Measurements from ENCODE around the gene CAMK2N1.

Gene CAMK2N1

GRCh38 chr1:20479840-20480239 is 6.2 kb downstream of the CAMK2N1 start:
- no peak for DNase-seq (ENCODE audit: low read depth in 2 of 2)

- no peak for DNase-seq (ENCODE audit: low read depth in 2 of 2)
Measured at GRCh38 chr1:20478057-20478635, 7.9 kb downstream of the CAMK2N1 start.

DNA sequence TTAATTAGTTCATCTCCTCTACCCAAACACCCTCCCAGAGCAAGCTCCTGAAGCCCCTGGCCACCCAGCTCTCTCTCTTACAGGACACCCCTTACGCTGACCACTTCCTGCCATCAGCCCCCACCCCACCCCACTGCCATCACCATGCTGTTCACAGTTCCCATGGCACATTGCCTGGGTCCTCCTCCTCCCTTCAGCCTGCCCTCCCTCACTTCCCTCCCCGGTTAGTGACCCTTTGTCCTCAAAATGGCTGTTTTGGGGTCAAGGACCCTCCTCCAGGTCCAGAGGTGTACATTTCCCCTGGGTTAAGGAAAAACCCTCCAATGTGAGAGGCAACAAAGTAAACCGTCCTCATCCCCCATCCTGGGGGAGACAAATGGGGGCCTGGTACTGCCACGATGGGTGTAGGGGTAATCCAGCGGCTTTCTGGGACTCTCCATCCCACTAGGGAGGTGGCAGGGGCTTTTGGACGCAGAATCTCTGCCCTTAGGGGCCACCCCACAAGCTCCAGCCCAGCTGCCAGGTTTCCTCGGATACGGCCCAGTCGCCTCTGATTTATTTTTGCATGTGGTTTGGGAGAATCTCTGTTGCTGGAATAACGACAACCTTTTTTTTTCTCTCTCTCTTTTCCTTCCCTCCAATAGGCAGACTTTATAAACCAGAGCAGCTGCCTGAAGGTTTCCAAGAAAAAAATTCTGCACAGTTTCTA is 8.5 kb downstream of the CAMK2N1 start:
- no peak for DNase-seq (ENCODE audit: low read depth in 2 of 2)

DNA sequence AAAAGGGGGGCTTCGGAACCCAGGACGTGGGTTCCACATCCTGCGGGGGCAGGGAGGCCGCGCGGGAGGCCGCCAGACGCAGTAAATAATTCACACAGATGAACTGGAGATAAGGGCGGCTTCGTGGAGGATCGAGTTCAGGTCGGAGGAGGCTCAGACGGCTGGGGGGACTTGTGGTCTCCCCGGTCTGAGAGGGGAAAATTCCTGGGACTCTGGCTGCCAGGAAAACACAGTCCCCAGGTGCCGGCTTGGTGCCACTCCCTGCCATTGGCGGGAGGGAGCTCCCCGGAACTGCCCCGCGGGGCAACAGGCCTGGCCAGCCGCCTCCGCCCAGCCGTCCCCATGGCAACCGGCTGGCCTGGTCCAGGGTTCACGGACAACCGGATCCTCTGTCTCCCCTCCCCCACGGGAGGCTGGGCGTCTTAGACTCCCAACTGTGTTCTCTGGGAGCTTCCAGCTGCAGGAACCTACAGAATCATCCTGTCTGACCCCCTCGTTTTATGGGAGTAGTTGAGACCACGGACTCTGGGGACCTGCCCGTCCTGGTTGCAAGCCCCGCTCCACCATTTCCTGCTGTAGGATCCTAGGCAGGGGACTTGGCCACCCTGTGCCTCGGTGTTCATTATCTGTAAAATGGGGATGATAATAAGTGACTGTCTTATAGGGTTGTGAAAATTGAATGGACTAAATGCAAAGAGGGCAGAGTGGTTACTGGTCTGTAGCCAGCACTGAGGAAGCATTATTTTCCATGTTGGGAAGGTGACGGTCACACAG is 9.6 kb downstream of the CAMK2N1 start:
- no peak for DNase-seq (ENCODE audit: low read depth in 2 of 2)

DNA sequence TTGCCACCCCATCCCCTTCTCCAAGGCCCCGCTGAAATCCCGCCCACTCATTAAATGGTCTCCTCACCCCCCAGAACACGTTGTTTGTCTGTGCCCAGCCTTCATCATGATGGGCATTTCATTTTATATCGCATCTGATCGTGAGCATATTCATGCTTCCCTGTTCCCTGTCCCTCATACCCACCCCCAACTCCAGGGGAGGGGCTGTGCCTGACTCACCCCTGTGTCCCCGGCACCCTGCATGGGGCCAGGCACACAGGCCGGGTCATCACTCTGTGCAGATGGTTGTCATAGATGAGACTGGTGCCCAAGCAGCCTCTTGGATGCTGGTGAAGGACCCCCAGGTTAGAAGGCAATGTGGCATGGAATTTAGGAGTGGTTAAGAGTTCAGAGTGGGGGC is 11.0 kb downstream of the CAMK2N1 start:
- no peak for DNase-seq (ENCODE audit: low read depth in 2 of 2)

GRCh38 chr1:20474333-20474975 is 11.6 kb downstream of the CAMK2N1 start:
- no peak for DNase-seq (ENCODE audit: low read depth in 2 of 2)

GRCh38 chr1:20473894-20474293 is 12.1 kb downstream of the CAMK2N1 start:
- no peak for DNase-seq (ENCODE audit: low read depth in 2 of 2)

GRCh38 chr1:20472860-20473711 is 12.9 kb downstream of the CAMK2N1 start:
- no peak for DNase-seq (ENCODE audit: low read depth in 2 of 2)

- DNase-seq (ENCODE audit: low read depth in 2 of 2), result no peak
Measured at GRCh38 chr1:20472121-20472520, 13.9 kb downstream of the CAMK2N1 start.

- DNase-seq (ENCODE audit: low read depth in 2 of 2), result no peak
Measured at GRCh38 chr1:20470194-20470593, 15.8 kb downstream of the CAMK2N1 start.

DNA sequence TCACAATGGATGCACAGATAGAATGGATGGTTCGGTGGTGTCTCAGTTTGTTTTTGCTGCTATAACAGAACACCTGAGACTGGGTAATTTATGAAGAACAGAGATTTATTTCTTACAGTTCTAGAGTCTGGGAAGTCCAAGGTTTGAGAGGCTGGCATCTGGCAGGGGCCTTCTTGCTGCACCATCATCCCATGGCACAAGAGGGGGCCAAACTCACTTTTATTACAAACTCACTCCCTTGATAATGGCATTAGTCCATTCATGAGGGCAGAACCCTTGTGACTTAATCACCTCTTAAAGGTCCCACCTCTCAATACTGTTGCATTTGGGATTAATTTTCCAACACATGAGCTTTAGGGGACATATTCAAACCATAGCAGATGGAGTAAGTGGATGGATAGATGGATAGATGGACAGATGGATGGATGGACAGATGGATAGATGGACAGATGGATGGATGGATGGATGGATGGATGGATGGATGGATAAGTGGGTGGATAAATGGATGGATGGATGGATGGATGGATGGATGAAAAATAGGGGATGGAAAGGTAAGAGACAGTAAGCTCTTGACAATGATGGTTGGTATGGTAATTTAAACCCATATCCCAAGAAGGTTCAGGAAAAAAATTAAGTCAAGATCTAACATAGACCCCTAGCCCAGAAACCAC is 16.5 kb downstream of the CAMK2N1 start:
- no peak for DNase-seq (ENCODE audit: low read depth in 2 of 2)

GRCh38 chr1:20466273-20466672 is 19.7 kb downstream of the CAMK2N1 start:
- no peak for DNase-seq (ENCODE audit: low read depth in 2 of 2)

DNA sequence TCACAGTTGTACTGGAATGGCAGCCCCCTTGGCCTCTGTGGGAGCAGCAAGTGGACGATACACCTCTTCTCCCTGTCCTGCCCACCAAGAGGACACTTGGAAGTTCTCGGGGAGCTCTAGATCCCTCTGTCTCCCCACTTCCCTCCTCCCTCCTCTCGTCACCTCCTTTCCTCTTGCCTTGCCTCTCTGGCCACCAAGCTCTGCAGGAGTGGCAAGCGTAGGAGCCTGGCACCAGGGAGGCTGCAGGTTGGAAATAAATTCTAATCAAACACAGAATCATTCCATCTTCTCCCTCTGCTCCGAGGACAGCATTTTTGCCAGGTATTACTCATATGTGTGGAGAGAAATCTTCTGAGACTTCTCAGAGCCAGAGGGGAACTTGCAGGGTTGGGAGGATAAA is 20.8 kb downstream of the CAMK2N1 start:
- DNase-seq (ENCODE audit: low read depth in 2 of 2), result no peak

- DNase-seq (ENCODE audit: low read depth in 2 of 2), result no peak
Measured at GRCh38 chr1:20463502-20463901, 22.5 kb downstream of the CAMK2N1 start.

DNA sequence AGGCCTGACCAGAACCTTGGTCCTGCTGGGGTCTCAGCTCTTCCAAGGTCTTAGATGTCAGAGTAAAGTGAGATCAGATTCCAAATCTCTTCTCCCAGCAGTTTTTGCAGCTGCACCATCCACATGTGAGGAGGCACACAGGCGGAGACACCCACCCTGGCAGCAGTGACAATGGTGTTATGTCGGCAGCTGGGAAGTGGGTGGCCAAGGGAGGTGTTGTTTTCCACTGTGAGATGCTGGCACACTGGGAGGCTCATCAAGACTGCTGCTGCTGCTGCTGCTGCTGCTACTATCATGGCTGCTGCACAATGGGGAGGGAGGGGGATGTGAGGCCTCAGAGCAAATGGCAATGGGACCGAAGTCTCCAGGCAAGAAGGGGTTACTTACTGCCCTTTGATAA is 23.6 kb downstream of the CAMK2N1 start:
- no peak for DNase-seq (ENCODE audit: low read depth in 2 of 2)

DNA sequence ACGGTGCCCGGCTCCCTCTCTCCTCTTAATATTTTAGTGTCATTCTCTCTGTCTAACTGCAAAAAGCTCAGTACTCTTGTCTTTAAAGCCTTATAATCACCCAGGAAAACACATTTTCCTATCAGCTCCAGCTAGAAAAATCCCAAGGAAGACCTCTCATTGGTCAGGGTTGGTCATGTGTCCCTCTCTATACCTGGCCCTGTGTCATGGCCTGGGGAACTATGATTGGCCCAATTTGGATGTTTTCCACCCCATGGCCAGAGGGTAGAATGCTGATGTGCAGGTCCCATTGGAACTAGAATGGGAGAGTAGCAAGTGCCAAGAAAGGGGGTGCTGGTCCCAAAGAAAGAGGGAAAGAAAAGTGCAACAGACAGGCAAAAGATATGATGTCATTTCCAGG is 27.3 kb downstream of the CAMK2N1 start:
- no peak for DNase-seq (ENCODE audit: low read depth in 2 of 2)

GRCh38 chr1:20454004-20454403 is 32.0 kb downstream of the CAMK2N1 start:
- DNase-seq (ENCODE audit: low read depth in 2 of 2), result no peak

DNA sequence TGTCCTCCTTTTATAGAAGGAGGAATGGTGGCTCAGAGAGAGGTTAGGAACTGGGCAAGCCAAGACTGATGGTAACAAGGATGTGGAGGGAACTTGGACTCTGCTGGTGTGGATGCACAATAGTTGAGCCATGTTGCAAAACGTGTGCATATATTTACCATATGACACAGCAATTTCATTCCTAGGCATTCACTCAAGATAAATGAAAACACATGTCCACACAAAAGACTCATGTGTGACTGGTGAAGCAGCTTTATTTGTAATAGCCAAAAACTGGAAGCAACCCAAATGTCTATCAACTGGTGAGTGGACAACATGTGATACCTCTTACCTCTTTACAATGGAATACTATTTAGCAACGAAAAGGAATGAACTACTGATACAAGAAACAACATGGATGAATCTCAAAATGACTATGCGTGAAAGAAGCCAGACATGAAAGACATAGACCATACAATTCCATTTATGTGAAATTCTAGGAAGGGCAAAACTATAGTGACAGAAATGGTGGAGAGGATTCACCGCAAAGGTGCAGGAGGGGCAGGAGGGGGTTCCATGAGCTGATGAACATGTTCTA is 36.2 kb downstream of the CAMK2N1 start:
- DNase-seq (ENCODE audit: low read depth in 2 of 2), result no peak

DNA sequence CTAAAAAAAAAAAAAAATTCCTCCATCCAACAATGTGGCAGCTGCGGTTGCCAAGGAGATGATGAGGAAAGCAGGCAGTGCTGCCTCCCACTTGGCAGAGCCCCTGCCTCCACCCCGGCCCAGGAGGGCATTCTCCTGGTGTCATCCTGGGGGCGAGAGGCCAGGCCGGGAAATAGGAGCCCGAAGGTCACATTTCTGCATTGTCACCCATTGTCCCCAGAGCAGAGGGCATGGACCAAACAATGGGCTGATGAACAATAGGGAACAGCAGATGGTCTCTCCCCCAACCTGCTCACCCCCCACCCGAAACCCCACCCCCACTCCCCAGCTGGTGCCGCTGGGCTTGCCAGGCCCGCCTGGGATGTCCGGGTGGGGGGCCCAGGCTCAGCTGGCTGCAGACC is 37.3 kb downstream of the CAMK2N1 start:
- no peak for DNase-seq (ENCODE audit: low read depth in 2 of 2)

- DNase-seq (ENCODE audit: low read depth in 2 of 2), result no peak
Measured at GRCh38 chr1:20447794-20448193, 38.2 kb downstream of the CAMK2N1 start.

GRCh38 chr1:20446796-20447195 is 39.2 kb downstream of the CAMK2N1 start:
- DNase-seq (ENCODE audit: low read depth in 2 of 2), result no peak

Data from stimulated activated CD4-positive, alpha-beta T cell treated with anti-CD3 and anti-CD28 coated beads, Interleukin-4, amount 100 ng/mL, for 48 hours (primary cell).